M059J (cell line): Measurements from ENCODE around the gene GALNT9. TPM values are rescaled to one million over a fixed set of nuclear protein-coding genes. Genes with fewer than 3 reads are reported as not detected.
"Not testable (repeated sequence)": the region's sequence is repeated elsewhere in the genome, so short reads cannot be mapped to it uniquely, and the experiment has no call there.

Experiments used
- DNase-seq: peaks from one replicate; pipeline ENCODE4 v3.0.0-alpha.2; 2012; ENCODE audit warnings: low read depth
- total RNA-seq: library from RNA; depleted of rRNA; stranded (reverse); fragments of >200 nt; shearing (Covaris generic); gene quantifications from 2 replicates; pipeline ENCODE4 v1.2.3, GENCODE V29; 2014

Gene GALNT9
- total RNA-seq, 1 experiment from 2014 or later = not detected

DNA sequence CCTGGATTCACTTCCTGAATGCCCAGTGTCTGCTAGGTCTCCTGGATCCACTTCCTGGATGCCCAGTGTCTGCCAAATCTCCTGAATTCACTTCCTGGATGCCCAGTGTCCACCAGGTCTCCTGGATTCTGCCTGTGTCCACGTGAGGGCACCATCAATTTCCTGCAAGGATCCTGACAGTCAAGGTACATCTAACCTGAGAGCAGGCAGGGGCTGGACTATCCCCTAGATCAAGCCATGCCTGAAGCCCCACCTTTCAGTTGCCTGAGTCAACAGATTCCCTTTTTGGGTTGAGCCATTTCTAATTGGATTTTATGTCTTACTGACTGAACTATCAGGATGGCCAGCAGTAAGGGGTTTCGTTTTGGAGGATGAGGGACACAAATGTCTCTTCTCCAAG is 49.5 kb downstream of the GALNT9 start:
- DNase-seq = no peak

- peak; percentile 15 for DNase-seq
These were observed 50.1 kb downstream of the GALNT9 start for GRCh38 chr12:132279184-132279889.

DNA sequence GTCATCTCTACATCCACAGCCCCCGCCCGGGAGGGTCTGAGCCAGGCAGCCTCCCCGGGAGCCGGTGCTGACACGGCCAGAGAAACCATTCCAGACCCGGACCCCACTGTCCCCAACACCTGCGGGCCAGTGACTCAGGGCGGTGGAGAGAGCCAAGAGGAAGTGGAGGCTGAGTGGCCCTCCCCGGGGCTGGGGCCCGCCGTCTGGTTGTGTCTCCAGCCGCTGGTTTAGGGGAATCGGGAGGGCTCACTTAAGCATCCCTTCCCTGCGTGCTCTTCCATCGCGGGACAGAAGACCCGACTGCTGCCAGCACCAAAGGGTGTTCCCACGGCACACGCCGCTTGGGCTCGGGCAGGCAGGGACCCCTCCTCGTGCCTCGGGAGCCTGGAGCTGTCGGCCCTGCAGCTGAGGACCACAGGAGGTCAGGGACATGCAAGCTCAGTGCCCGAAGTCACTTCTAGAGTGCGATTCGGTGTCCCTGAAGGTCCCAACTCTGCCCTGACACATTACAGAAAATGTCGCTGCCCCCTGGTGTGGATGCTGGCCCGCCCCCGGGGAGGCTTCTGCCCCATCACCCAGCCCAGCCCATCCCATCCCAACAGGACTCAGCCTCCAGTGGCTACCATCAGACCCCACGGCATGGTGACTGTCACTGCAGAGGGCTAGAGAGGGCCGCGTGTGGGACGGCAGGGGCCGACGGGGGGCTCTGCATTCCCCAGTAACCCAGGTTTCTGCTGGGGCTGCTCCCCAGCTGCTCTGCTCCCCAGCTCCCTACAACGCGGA is 50.8 kb downstream of the GALNT9 start:
- no peak for DNase-seq

DNA sequence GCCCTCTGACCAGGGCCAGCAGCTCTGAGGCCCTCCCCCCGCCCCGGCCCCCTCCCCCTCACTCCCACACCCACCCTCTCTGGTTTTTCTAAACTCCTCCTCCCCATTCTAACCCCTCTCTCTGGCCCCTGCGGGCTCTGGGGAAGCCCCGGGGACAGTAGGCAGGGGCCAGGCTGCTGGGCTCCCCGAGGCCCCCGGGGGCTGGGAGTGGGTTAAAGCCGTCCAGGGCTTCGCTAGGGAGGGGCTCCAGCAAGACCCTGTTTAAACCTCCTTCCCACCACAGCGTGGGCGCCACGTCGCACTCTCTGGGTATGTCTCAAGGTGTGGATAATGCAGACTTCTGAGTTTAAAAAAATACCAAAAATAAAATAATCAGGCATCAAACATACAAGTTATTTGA is 51.4 kb downstream of the GALNT9 start:
- DNase-seq = no peak

GRCh38 chr12:132277374-132277941 is 51.9 kb downstream of the GALNT9 start:
- no peak for DNase-seq

DNA sequence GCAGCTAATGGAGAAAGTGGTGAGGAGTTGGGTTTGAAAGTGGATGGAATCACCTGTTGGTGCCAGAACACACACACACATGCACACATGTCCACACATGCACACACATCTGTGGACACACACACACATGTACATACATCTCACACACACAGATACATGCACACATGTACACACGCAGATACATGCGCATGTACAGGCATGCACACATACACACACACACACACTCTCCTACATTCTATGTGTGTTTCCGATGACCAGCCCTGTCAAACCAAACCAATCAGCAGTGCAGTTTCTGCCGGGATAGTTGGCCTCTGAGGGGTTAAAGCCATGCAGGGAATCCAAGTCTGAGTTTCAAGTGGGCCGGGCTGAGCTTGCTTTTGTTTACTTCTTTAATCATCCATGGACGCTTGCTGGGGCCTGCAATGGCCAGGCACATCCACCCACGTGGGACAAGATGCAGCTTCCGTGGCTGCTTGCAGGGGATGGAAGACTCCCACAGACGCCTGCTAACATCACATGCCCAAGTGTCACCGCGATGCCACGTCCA is 52.5 kb downstream of the GALNT9 start:
- DNase-seq = no peak

DNA sequence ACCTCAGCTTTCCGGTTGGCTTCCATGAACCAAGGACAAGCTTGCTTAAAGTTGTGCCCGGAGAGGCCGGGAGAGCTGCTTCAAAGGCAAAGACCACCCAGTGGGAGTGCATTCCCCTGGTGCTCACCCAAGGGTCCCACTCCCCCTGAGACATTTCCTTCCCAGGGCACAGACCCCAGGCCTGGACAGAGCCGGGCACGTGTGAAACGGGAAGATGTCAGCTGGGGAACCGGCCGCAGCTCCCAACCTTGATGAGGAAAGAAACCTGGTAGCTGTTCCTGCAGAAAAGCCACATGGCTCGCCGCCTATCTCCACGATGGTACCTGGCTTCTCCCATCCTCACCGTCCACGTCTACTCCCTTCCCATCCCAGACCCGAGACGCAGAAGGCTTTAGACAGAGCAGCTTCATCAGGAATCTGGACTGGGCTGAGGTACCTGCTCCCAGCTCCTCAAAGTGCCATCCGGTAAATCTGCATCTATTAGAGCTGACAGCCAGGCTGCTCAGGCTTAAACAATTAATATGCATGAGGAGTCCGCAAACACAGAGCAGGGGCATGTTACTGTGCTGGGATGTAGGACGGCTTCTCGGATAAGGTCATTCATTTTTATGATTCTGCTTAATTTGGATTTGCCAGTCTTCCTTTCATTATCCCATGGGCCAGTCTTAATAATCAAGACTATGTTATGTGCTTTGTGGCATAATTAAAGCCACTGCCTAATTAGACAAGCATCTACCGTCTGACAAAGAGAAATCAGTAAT is 53.1 kb downstream of the GALNT9 start:
- no peak for DNase-seq

- DNase-seq = no peak
These were observed 53.8 kb downstream of the GALNT9 start for GRCh38 chr12:132275631-132276030.

DNA sequence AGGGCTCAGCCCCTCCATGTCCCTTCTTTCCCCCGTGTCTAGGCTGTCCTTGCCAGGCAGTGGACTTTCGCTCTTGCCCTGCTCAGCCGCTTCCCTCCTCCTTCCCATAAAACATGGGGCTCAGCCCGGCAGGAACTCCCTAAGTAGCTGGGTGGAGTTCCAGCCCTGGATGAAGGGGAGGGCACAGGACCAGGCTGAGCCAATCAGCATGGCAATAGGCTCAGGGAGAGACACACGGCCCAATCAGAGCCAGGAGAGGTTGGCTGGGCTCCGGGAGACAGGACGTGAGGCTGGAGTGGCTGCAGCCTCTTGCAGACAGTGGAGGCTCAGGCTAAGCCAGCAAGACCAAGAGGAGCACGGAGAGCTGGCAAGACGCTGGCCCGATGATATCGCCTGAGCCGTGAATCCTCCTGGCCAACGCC is 54.3 kb downstream of the GALNT9 start:
- DNase-seq = peak; percentile 70

GRCh38 chr12:132273992-132274334 is 55.4 kb downstream of the GALNT9 start:
- DNase-seq = no peak

DNA sequence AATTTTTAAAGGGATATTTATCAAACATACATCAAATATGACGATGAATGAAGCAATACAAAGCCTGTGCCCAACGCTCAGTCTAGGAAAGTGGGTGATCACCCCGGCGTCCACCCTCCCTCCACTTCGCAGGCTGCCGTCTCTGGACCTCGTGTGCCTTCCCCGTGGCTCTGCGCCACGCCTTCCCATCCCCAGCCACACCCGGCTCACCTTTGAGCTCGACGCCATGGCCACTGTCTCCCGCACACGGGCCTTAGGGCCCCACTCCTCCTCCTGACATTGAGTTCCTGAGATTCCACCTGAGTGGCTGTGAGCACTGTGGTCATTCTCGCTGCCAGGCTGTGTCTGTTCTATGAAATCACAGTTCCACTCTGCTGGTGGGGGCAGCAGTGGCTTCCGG is 56.7 kb downstream of the GALNT9 start:
- DNase-seq = no peak

DNA sequence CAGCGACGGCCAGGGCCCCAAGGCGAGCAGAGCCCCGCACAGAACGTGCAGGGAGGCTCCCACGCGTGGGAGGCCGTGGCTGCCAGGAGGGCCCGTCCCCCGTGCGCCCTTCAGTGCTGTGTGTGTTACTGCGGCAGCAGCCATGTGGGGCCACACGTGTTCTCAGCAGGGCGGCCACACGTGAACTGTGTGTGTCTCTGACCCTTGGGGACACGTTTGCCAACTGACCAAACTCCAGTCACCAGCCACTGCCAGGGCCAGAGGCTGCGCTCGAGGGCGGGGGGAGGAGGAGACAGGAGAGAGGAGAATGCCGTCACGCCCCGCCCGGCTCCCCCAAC is 57.7 kb downstream of the GALNT9 start:
- DNase-seq = no peak

DNA sequence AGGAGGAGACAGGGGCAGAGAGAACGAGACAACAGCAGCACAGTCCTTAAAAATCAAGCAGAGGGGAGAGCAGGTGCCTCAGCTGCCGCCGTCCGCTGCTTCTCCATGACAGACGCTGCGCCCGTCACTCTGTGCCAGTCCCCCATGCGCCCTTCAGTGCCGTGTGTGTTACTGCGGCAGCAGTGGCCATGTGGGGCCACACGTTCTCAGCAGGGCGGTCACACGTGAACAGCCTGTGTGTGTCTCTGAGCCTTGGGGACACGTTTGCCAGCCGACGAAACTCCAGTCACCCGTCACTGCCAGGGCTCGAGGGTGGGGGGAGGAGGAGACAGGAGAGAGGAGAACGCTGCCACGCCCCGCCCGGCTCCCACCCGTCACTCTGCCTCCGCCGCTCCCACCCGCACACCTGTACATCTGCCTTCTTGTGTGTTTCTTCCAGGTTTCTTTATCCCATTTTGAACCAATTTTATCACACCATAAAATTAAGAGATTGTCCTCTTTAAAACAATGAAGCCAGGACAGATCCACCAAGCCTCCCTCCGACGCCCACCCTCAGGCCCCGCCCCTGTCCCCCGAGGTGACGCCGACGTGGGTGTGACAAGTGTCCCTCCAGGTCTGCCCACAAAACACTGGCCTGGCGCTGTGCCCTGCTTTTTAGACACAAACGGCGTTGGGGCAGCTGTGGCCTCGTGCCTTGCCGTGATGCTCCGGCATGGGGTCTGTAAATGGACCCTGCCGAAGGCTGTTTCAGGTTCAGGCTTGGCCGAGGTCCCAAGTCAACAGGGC is 58.2 kb downstream of the GALNT9 start:
- no peak for DNase-seq

DNA sequence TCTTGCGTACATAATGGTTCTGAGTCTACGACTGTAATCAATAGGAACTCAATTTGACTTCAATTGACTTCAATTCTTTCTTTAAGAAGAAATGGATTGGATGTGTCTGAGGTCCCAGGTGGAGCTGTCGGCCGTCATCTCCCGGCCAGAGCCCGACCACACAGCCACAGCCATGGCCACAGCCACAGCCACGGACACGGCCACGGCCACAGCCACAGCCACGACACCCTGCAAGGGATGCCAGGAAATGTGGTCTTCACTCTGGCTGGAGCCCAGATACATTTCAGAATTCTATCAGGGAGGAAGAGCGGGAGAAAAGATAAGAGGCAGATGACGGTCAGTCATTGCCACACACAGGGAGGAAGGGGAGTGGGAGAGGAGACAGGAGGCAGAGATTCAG is 58.9 kb downstream of the GALNT9 start:
- no peak for DNase-seq

DNA sequence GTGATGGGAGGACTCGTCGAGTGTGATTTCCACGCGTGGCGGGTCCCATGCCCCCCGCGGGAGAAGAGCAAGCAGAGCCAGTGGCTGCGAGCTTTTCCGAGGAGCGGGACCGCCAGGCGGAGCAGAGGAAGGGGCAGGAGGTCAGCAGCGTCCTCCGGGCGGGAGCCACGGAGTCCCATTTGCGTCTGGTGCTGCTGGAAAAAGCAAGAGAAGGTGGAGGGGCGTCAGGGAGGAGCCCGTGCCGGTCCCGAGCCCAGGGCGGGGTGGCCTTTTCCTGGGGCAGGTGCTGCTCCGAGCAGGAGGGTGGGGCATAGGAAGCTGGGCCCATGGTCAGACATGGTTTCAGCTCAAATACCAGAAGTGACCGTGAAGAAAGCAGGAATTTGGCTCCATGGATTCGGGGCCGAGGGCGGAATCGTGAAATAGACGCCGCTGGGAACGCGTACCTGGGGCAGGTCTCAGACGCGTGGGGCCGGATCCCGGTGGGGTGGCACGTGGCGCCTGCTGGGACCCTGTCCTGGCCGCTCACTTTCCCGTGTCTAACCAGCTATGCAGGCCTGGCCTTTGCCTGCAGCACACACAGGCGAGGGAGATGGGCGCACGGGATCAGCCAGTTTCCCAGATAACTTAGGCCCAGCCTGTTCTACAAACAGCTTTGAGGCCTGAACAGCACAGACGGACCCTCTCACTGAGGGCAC is 60.0 kb downstream of the GALNT9 start:
- DNase-seq = no peak

GRCh38 chr12:132268674-132269073 is 60.7 kb downstream of the GALNT9 start:
- DNase-seq = no peak

- no peak for DNase-seq
These were observed 61.5 kb downstream of the GALNT9 start for GRCh38 chr12:132267873-132268272.

- DNase-seq = no peak
These were observed 62.6 kb downstream of the GALNT9 start for GRCh38 chr12:132266802-132267201.

- DNase-seq = no peak
These were observed 63.0 kb downstream of the GALNT9 start for GRCh38 chr12:132266370-132266769.

- DNase-seq = not testable (repeated sequence)
These were observed 63.6 kb downstream of the GALNT9 start for GRCh38 chr12:132265822-132266221.
